ENCODE results near the gene S100A13. TPM values are rescaled to one million over a fixed set of nuclear protein-coding genes. Genes with fewer than 3 reads are reported as not detected.
"Not testable (repeated sequence)": the region's sequence is repeated elsewhere in the genome, so short reads cannot be mapped to it uniquely, and the experiment has no call there.

The S100A13 gene
- total RNA-seq (2021), result 11.0 and 18.0 TPM in 2 replicates
- Bru-seq, nascent RNA, result percentile 50 among the genes with signal in this experiment
- percentile 39 among the genes with signal in this experiment for BruChase-seq, experiment 1, labeled RNA remaining after a 2-hour chase
- BruChase-seq, experiment 2, labeled RNA remaining after a 6-hour chase, result percentile 43 among the genes with signal in this experiment
- long read RNA-seq, partial matches to known transcripts, result 5 of 5 reads
- long read RNA-seq, other reads (novel, unspliced or antisense), result 0 of 5 reads

DNA sequence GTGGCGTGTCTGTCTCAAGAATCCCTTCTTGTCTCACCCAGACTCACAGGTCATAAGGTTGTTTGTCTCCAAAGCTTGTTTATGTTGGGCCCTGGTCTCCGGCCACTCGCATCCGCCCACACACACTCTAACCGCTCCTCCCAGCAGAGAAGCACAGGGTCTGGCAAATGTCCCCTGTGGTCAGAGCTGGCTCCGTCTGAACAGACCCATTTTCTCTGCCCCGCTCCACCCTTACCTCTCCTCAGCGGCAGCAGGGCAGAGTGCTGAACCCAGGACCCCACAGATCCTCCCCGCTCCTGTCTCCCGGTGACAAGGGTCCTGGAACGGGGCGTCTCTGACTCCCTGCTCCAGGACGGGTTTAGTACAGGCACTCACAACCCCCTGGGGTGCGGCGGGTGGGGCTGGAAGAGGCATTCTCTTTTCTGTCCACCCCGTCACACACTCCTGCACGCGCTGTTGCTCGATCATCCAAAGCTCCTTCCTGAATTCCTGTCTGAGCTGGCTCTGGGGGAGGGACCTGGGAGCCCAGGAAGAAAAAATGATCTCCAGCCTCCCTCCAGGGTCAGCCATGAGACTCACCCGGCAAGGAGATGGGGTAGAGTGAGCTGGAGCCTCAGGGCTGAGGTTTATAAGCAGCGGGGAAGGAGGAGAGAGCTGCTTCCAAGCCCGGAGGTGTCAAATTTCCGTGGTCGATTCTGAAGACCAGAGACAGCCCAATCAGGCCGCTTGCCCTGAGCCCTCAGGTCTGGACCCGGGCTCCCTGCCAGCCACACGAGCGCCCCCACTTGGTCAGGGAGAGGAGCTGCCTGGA, at the start of gene S100A13:
Gene S100A13, minus strand, starts transcription at position 602 of the 811 bp plus-strand sequence. CDS start 1,033 bp downstream, outside the sequence.
- Histone ChIP-seq H3K4me3 (ENCODE audit: low read depth, low read length, poor library complexity, severe bottlenecking) (peak within 1 kb of the TSS; percentile 38), H3K36me3 (ENCODE audit: insufficient read depth, low read length, poor library complexity, severe bottlenecking) (no peaks in the 10 kb centered on the region), H3K27me3 (replicated peaks; ENCODE audit: insufficient read depth, low read depth, low read length, poor library complexity) (no peaks in the 10 kb centered on the region), H3K9me3 (ENCODE audit: low read depth, low read length, poor library complexity, severe bottlenecking) (no peaks in the 10 kb centered on the region), H3K27ac (ENCODE audit: low read depth, low read length, poor library complexity, severe bottlenecking) (peak within 1 kb of the TSS; percentile 69), H3K4me1 (ENCODE audit: insufficient read depth, low read length, poor library complexity, severe bottlenecking) (peaks cover 23% of the 10 kb centered on the region)
- CTCF ChIA-PET, result interaction anchor here (0.9 kb wide), 1 partner anchor 94 kb away, joined by 3 read pairs; no protein-coding TSS in a partner anchor
- no TSS peak for BruUV-seq (replicated peaks)
- DNase-seq (ENCODE audit: low spot score), result peak; percentile 81
- no peak for TF ChIP-seq EZH2 (IDR thresholded peaks at IDR 0.05; ENCODE audit: borderline replicate concordance, low read depth, low read length, poor library complexity, severe bottlenecking)
- TF ChIP-seq CTCF (conservative IDR thresholded peaks at IDR 0.05; ENCODE audit: low read depth, low read length), result peak; percentile 72
- POLR2A ChIA-PET (ENCODE audit: low non-redundant PET), result interaction anchor here (0.6 kb wide), 1 partner anchor 188 kb away, joined by 10 read pairs; no protein-coding TSS in a partner anchor
- intact Hi-C loops (cut with micrococcal nuclease; ENCODE audit: unreplicated experiment), result no loop called here

GRCh38 chr1:153673511-153673910, 46.2 kb upstream of the S100A13 start:
- no peak overlapping the region for H3K4me3 ChIP-seq (ENCODE audit: low read depth, low read length, poor library complexity, severe bottlenecking)
- intact Hi-C loops (cut with micrococcal nuclease; ENCODE audit: unreplicated experiment), result loop anchor here (5.0 kb wide), 2 partner anchors 161 to 289 kb away; partner anchors contain the start of gene SLC39A1
- DNase-seq (ENCODE audit: low spot score), result no peak
- TF ChIP-seq EZH2 (IDR thresholded peaks at IDR 0.05; ENCODE audit: borderline replicate concordance, low read depth, low read length, poor library complexity, severe bottlenecking) (no peak), CTCF (conservative IDR thresholded peaks at IDR 0.05; ENCODE audit: low read depth, low read length) (no peak)
- peaks cover 19% of the 10 kb centered on the region for H3K4me1 ChIP-seq (ENCODE audit: insufficient read depth, low read length, poor library complexity, severe bottlenecking)
- H3K27me3 ChIP-seq (replicated peaks; ENCODE audit: insufficient read depth, low read depth, low read length, poor library complexity), result peaks cover 8% of the 10 kb centered on the region
- H3K27ac ChIP-seq (ENCODE audit: low read depth, low read length, poor library complexity, severe bottlenecking), result no peak overlapping the region
- ChIA-PET CTCF (no interaction called here), POLR2A (ENCODE audit: low non-redundant PET) (no interaction called here)
- H3K36me3 ChIP-seq (ENCODE audit: insufficient read depth, low read length, poor library complexity, severe bottlenecking), result peaks cover 14% of the 10 kb centered on the region
- BruUV-seq (replicated peaks), result no TSS peak
- H3K9me3 ChIP-seq (ENCODE audit: low read depth, low read length, poor library complexity, severe bottlenecking), result no peaks in the 10 kb centered on the region

DNA sequence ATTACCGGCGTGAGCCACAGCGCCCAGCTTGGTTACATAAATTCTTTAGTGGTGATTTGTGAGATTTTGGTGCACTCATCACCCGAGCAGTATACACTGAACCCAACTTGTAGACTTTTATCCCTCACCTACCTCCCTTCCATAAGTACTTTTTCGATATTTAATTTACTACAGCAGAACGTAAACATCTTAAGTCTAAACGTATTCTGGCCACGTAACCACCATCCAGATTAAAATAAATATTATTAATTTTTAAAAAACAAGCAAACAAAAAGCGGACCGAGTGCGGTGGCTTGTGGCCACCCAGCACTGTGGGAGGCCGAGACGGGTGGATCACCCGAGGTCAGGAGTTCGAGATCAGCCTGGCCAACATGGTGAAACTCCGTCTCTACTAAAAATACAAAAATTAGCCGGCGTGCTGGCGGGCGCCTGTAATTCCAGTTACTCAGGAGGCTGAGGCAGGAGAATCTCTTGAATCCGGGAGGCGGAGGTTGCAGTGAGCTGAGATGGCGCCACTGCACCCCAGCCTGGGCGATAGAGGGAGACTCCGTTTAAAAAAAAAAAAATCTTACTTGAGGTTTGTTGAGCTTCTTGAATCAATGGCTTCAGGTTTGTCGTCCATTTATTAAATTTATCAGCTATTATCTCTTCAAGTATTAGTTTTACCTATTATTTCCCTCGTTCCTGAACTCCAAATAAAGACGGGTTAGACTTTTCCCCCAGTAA, 44.5 kb upstream of the S100A13 start:
- peak overlapping the region; percentile 52 for H3K27ac ChIP-seq (ENCODE audit: low read depth, low read length, poor library complexity, severe bottlenecking)
- CTCF ChIA-PET, result interaction anchor here (0.8 kb wide), 1 partner anchor 275 kb away, joined by 3 read pairs; the partner anchor contains the start of gene DENND4B
- peak overlapping the region; percentile 70 for H3K4me3 ChIP-seq (ENCODE audit: low read depth, low read length, poor library complexity, severe bottlenecking)
- not testable (repeated sequence) for H3K4me1 ChIP-seq (ENCODE audit: insufficient read depth, low read length, poor library complexity, severe bottlenecking); H3K9me3 ChIP-seq (ENCODE audit: low read depth, low read length, poor library complexity, severe bottlenecking); H3K27me3 ChIP-seq (replicated peaks; ENCODE audit: insufficient read depth, low read depth, low read length, poor library complexity); BruUV-seq (replicated peaks)
- DNase-seq (ENCODE audit: low spot score), result peak; percentile 56
- peaks cover 32% of the 10 kb centered on the region for H3K36me3 ChIP-seq (ENCODE audit: insufficient read depth, low read length, poor library complexity, severe bottlenecking)
- peak; percentile 38 for TF ChIP-seq CTCF (conservative IDR thresholded peaks at IDR 0.05; ENCODE audit: low read depth, low read length)
- intact Hi-C loops (cut with micrococcal nuclease; ENCODE audit: unreplicated experiment), result loop anchor here (2.0 to 5.0 kb wide), 3 partner anchors 159 to 315 kb away; partner anchors contain the start of genes RAB13 and SLC39A1
- POLR2A ChIA-PET (ENCODE audit: low non-redundant PET), result interaction anchor here (0.6 to 0.7 kb wide), 3 partner anchors 17 to 322 kb away, joined by 3 to 8 read pairs (median 4); partner anchors contain the start of gene INTS3

Measured in A673 (cell line).